Endodermal cell (in vitro differentiated cells): ENCODE results near the gene GGT5. TPM values are rescaled to one million over a fixed set of nuclear protein-coding genes. Genes with fewer than 3 reads are reported as not detected.
"Not testable (repeated sequence)": the region's sequence is repeated elsewhere in the genome, so short reads cannot be mapped to it uniquely, and the experiment has no call there.

Experiments used
- DNase-seq: peaks from one replicate; pipeline ENCODE4 v3.0.0-alpha.2; 2017
- H3K27ac ChIP-seq: 2 replicates; pipeline ENCODE4 v1.5.1; 2013; ENCODE audit warnings: mild to moderate bottlenecking, low read depth, low read length, moderate library complexity
- H3K27me3 ChIP-seq: 2 replicates; pipeline ENCODE4 v1.6.1; 2013; ENCODE audit warnings: mild to moderate bottlenecking, low read length, moderate library complexity; ENCODE audit not compliant: insufficient read depth, control insufficient read depth, poor library complexity, severe bottlenecking
- H3K36me3 ChIP-seq: 2 replicates; pipeline ENCODE4 v1.7.0; 2013; ENCODE audit warnings: mild to moderate bottlenecking, low read length, moderate library complexity; ENCODE audit not compliant: control insufficient read depth, insufficient read depth
- H3K4me1 ChIP-seq: one replicate; pipeline ENCODE4 v1.7.0; 2013; ENCODE audit warnings: low read length; ENCODE audit not compliant: control insufficient read depth, insufficient read depth
- H3K4me3 ChIP-seq: 2 replicates; pipeline ENCODE4 v1.5.1; 2013; ENCODE audit warnings: mild to moderate bottlenecking, low read length, moderate library complexity
- H3K9ac ChIP-seq: 2 replicates; pipeline ENCODE4 v1.6.1; 2013; ENCODE audit warnings: mild to moderate bottlenecking, low read length, moderate library complexity; ENCODE audit not compliant: poor library complexity, severe bottlenecking; ENCODE audit errors: extremely low read depth
- H3K9me3 ChIP-seq: 2 replicates; pipeline ENCODE4 v1.6.1; 2013; ENCODE audit warnings: mild to moderate bottlenecking, low read length, moderate library complexity; ENCODE audit not compliant: control insufficient read depth
- H3K27ac Mint-ChIP-seq: 2 replicates; pipeline ENCODE4 v1.8.0; 2020; ENCODE audit warnings: mixed read lengths
- H3K27me3 Mint-ChIP-seq: 2 replicates; pipeline ENCODE4 v1.8.0; 2021; ENCODE audit warnings: mild to moderate bottlenecking, mixed read lengths; ENCODE audit not compliant: insufficient read depth
- H3K36me3 Mint-ChIP-seq: 2 replicates; pipeline ENCODE4 v1.8.0; 2020; ENCODE audit warnings: low read depth, mixed read lengths
- H3K4me1 Mint-ChIP-seq: 2 replicates; pipeline ENCODE4 v1.8.0; 2020; ENCODE audit warnings: mixed read lengths
- H3K4me3 Mint-ChIP-seq: 2 replicates; pipeline ENCODE4 v1.8.0; 2020; ENCODE audit warnings: mild to moderate bottlenecking, moderate library complexity, mixed read lengths
- H3K9me3 Mint-ChIP-seq: 2 replicates; pipeline ENCODE4 v1.8.0; 2020; ENCODE audit warnings: mild to moderate bottlenecking, mixed read lengths
- WGBS, 2 experiments: methylation state at CpG; one replicate each; pipeline versions ENCODE4 v1.1.5 to v1.1.7; 2013; ENCODE audit warnings: missing lambda C conversion rate in 2 of 2, mixed read lengths in 1 of 2; ENCODE audit not compliant: insufficient coverage in 1 of 2, insufficient read length in 1 of 2; 5-methylcytosine and 5-hydroxymethylcytosine counted together
- total RNA-seq, 2 donors: library from RNA; stranded (reverse); fragmentation: NEBNext Ultra II Directional in 1 of 2; extraction: Animal tissue kit (Norgen Biotek cat#: 25700) in 1 of 2; gene quantifications; 2 replicates in 1 of 2; 3 replicates in 1 of 2; pipeline ENCODE4 v1.2.1, GENCODE V29; 2021
- TF ChIP-seq, protein P1 (sequence below): fragments of 200-600 bp; sonication (generic); conservative IDR thresholded peaks from 2 replicates; pipeline ENCODE4 v1.5.0; 2021; ENCODE audit warnings: antibody characterized with exemption, mild to moderate bottlenecking

GGT5 gene
- total RNA-seq, 2 donors from 2014 or later = 0.29 TPM; not detected in 1

DNA sequence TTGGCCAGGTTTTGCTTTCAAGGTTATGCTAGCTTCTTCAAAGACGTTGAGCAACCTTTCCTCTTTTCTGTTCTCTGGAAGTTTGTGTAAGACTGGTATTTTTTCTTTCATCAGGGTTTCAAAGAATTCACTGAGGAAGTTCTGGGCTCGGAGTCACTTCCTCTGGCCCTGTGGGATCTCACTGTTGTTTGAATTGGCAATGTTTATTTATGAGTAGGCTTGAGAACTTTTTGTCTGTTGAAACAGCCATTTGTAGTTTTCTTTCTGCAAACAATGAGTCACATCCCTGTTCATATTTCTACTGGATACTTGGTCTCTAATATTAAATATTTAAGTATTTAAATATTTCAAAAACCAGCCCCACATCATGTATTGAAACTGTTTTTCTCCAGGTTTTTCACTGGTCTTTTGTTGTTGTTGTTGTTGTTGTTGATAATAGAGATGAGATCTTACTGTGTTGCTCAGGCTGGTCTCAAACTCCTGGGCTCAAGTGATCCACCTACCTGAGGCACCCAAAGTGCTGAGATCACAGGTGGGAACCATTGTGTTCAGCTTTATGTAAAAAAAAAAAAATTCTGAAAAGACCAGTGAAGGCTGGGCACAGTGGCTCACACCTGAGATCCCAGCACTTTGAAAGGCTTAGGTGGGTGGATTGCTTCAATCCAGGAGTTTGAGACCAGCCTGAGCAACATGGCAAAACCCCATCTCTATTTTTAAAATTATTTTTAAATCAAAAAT is 36.7 kb downstream of the GGT5 start:
- Histone ChIP-seq H3K27ac (no peak overlapping the region), H3K27me3 (no peaks in the 10 kb centered on the region), H3K4me1 (no peaks in the 10 kb centered on the region), H3K4me3 (no peak overlapping the region), H3K9ac (no peak overlapping the region), H3K9me3 (peaks cover 22% of the 10 kb centered on the region), H3K36me3 (no peaks in the 10 kb centered on the region)
- Mint-ChIP-seq H3K4me3 (no peak overlapping the region), H3K27ac (peak overlapping the region; percentile 73), H3K36me3 (no peaks in the 10 kb centered on the region), H3K27me3 (no peaks in the 10 kb centered on the region), H3K9me3 (peaks cover 22% of the 10 kb centered on the region), H3K4me1 (peaks cover 22% of the 10 kb centered on the region)
- no peak for DNase-seq
- 0 to 54% methylated on average over 1 to 2 of the region's 2 CpGs for WGBS, 2 experiments
- TF ChIP-seq, protein P1, sequence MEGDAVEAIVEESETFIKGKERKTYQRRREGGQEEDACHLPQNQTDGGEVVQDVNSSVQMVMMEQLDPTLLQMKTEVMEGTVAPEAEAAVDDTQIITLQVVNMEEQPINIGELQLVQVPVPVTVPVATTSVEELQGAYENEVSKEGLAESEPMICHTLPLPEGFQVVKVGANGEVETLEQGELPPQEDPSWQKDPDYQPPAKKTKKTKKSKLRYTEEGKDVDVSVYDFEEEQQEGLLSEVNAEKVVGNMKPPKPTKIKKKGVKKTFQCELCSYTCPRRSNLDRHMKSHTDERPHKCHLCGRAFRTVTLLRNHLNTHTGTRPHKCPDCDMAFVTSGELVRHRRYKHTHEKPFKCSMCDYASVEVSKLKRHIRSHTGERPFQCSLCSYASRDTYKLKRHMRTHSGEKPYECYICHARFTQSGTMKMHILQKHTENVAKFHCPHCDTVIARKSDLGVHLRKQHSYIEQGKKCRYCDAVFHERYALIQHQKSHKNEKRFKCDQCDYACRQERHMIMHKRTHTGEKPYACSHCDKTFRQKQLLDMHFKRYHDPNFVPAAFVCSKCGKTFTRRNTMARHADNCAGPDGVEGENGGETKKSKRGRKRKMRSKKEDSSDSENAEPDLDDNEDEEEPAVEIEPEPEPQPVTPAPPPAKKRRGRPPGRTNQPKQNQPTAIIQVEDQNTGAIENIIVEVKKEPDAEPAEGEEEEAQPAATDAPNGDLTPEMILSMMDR = no peak

DNA sequence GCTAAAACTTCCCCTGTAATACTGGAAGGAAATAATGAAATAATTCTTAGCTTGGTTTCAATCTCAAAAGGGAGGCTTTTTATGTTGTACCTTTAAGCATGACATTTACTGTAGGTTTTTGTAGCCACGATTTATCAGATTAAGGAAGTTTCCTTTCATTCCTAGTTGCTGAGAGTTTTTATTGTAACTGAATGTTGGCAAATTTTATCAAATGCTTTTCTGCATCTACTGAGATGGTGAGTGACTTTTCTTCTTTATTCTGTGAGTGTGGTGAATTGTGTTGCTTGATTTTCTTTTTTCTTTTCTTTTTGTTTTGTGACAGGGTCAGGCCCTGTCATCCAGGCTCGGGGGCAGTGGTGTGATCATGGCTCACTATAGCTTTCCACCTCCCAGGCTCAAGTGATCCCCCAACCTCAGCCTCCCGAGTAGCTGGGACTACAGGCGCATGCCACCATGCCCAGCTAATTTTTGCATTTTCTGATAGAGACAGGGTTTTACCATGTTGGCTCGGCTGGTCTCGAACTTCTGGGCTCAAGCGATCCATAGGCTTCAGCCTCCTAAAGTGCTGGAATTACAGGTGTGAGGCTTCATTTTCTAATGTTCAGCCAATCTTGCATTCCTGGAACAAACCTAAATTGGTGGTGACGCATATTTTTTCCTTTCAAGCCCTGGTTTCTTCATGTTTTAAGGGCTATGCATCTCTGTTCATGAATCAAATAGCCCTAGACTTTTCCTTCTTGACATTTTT is 37.4 kb downstream of the GGT5 start:
- Mint-ChIP-seq H3K27me3 (no peaks in the 10 kb centered on the region), H3K36me3 (no peaks in the 10 kb centered on the region), H3K4me3 (no peak overlapping the region), H3K4me1 (peaks cover 22% of the 10 kb centered on the region), H3K9me3 (peaks cover 22% of the 10 kb centered on the region), H3K27ac (peak overlapping the region; percentile 73)
- H3K9ac ChIP-seq = no peak overlapping the region
- no peak overlapping the region for H3K27ac ChIP-seq
- peaks cover 22% of the 10 kb centered on the region for H3K9me3 ChIP-seq
- no peak for DNase-seq
- no peak overlapping the region for H3K4me3 ChIP-seq
- TF ChIP-seq, protein P1 = no peak
- H3K27me3 ChIP-seq = no peaks in the 10 kb centered on the region
- 88 to 94% methylated on average over 8 of the region's 8 CpGs for WGBS, 2 experiments
- no peaks in the 10 kb centered on the region for H3K36me3 ChIP-seq
- H3K4me1 ChIP-seq = no peaks in the 10 kb centered on the region

DNA sequence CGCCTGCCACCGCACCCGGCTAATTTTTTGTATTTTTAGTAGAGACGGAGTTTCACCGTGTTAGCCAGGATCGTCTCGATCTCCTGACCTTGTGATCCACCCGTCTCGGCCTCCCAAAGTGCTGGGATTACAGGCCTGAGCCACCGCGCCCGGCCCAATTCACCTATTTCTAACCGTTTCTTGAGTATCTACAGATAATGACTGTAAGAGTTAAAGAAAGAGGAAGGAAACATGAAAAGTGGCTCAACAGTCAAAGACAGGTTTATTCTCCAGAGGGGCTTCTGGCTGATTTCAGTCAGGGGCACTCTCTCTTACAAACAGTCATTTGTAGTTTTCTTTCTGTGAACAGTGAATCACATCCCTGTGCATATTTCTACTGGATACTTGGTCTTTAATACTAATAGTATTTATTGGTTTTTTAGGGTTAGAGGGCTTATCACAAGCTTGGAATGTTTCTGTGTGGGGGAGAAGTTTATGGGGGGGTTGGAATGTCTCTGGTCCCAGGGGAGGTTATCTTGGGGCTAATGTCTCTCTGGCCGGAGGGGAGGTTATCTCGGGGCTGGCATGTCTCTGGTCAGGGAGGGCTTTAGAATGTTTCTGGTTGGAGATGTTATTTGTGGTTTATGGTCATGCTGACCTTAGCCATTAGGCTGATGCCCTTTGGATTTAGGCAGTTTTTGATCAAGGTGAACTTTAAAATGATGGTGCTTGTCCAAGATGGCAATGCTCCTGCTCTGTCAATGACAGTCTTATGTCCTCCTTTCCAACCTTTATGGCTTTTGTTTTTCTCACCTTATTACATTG is 38.2 kb downstream of the GGT5 start:
- 94 to 95% methylated on average over 11 to 15 of the region's 15 CpGs for WGBS, 2 experiments
- not testable (repeated sequence) for DNase-seq, H3K4me3 Mint-ChIP-seq, H3K27me3 ChIP-seq, H3K27me3 Mint-ChIP-seq, H3K36me3 ChIP-seq, H3K4me3 ChIP-seq, H3K36me3 Mint-ChIP-seq, H3K9ac ChIP-seq, H3K27ac ChIP-seq, H3K27ac Mint-ChIP-seq, H3K4me1 ChIP-seq
- H3K9me3 Mint-ChIP-seq = peaks cover 22% of the 10 kb centered on the region
- H3K9me3 ChIP-seq = peaks cover 22% of the 10 kb centered on the region
- H3K4me1 Mint-ChIP-seq = peaks cover 19% of the 10 kb centered on the region
